GM11168 (cell line): ENCODE results near the gene TMEM151B.

Source experiments
- in situ Hi-C: fragments of 300-500 bp; cut with MboI; formaldehyde crosslinking; loops from one replicate; pipeline ENCODE4 v1.12.0; 2022; ENCODE audit warnings: low sequenced_read_pairs; ENCODE audit not compliant: unreplicated experiment

The TMEM151B gene

DNA sequence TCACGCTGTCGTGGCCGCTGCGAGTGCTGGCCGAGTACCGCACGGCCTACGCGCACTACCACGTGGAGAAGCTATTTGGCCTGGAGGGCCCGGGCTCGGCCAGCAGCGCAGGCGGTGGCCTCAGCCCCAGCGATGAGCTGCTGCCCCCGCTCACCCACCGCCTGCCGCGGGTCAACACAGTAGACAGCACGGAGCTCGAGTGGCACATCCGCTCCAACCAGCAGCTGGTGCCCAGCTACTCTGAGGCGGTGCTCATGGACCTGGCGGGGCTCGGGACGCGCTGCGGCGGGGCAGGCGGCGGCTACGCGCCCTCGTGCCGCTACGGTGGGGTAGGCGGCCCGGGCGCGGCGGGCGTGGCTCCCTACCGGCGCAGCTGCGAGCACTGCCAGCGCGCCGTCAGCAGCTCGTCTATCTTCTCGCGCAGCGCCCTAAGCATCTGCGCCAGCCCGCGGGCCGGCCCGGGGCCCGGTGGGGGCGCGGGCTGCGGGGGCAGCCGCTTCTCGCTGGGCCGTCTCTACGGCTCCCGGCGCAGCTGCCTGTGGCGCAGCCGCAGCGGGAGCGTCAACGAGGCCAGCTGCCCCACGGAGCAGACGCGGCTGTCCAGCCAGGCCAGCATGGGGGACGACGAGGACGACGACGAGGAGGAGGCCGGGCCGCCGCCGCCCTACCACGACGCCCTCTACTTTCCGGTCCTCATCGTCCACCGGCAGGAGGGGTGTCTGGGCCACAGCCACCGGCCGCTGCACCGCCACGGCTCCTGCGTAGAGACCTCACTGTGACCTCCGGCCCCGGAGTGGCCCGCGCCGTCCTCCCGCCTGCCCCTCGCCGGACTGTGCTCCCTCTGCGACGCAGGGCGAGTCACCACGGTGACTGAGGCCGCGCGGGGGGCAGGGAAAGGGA lies 5.7 kb downstream of the TMEM151B start:
- in situ Hi-C loops: no loop called here

DNA sequence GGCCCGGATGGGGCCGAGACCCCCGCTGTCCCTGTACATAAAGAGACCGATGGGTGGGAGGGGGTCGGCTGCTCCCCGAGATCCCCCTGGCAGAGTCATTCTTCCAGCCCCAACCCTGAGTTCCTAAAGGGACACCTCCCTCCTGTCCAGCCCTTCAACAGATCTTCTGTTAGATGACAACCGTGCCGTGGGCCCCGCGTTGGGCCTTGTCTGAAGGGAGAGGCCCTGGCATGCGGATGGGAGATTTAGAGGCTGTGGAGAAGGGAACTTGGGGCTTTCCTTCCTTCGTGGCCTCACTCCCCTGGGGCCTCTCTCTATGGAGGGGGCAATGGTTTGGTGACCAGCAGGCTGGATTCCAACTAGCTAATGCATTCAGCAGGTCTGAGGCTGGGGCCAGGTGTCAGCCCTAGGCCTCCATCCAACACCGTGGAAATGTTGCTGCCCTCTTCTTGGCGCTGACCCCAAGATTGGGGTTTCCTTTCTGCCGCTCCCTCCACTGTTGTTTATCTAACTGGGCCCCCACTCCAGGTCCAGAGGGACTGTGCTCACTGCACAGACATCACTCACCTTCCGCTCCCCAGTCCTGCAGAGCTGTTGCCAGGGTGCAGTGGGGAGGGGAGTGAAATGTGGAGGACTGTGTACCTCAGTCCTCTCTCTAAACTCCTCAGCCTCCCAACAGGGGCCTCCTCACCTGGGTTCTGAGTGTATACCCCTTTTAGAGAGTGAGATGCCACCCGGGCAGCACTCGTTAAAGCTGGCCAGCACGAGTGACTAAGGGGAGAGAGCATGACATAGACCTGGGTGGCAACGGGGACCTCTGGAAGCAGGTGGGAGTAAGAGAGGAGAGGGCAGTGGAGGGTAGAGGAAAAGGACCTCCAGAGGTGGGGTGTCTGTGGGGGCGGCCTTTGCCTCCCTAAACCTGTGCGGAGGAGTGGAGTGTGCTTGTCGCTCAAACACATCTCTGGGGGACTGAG lies 6.7 kb downstream of the TMEM151B start:
- in situ Hi-C loops: no loop called here

GRCh38 chr6:44277763-44278162 lies 7.5 kb downstream of the TMEM151B start:
- in situ Hi-C loops: no loop called here

DNA sequence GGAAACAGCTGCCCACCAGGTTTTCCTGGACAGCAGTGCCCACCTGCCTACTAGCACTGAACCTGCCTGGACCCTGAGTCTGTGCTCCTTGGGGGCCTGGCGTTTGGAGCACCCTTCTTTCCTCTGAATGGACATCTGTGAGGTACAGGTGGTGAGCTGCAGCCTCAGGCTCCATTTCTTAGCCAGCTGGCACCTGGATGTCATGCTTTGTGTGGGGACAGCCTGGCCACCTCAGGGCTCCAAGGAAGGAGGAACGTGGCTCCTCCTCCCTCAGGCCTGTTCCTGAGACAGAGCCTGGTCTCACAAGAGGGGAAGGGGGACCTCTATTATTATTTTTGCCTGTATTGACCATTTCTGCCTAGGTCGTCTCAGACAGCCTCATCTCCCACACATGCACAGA lies 8.1 kb downstream of the TMEM151B start:
- in situ Hi-C loops: no loop called here

- in situ Hi-C loops: no loop called here
These were observed 8.8 kb downstream of the TMEM151B start for GRCh38 chr6:44278774-44279697.

- in situ Hi-C loops: no loop called here
These were observed 13.9 kb downstream of the TMEM151B start for GRCh38 chr6:44284121-44284520.

DNA sequence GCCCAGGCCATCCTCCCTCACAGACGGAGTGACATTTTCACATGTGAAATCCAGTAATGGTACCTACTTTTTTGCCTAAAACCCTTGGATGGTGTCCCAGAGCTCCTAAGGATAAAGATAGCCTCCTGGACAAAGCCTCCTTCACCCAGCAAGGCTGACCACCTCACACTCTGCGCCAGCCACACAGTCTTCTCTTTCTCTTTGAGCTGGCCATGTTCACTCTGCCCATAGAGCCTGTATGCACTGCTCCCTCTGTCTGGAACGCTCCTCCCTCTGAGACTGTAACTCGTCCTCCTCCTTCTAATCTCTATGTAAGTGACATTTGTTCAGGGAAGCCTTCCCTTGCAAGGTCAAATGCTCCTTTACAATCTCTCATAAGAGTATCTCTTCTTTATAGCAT lies 14.6 kb downstream of the TMEM151B start:
- in situ Hi-C loops: no loop called here

DNA sequence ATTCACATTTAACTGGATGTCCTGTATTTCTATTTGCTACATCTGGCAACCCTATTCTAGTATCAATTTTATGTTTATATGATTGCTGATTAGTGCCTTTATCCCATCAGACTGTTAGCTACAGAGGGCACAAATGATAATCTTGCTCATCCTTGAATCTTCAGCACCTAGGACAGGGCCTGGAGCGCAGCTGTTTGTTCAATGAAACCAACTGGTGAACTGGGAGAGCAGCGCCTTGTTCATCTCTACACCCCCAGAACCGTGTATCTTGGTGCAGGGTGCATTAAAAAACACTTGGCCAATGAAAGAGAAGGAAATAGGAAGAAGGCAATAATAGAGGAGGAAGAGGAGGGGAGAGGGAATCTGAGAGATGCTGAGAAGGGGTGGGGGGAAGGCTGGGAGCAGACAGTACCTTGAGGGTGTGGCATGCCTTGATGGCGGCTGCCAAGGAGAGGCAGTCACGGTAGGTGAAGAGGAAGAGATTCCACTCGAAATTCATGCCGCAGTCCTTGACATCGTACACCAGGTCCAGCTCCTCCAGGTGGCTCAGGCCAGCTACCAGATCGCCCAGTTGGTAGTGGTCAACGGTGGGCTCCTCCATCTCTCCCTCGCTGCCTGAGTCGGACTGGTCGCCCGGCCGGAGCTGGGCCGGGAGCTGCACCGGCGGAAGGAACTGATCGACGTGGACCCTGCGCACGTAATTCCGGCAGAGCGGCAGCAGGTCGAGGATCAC lies 15.5 kb downstream of the TMEM151B start:
- in situ Hi-C loops: no loop called here

- in situ Hi-C loops: no loop called here
These were observed 16.0 kb downstream of the TMEM151B start for GRCh38 chr6:44286285-44286565.

DNA sequence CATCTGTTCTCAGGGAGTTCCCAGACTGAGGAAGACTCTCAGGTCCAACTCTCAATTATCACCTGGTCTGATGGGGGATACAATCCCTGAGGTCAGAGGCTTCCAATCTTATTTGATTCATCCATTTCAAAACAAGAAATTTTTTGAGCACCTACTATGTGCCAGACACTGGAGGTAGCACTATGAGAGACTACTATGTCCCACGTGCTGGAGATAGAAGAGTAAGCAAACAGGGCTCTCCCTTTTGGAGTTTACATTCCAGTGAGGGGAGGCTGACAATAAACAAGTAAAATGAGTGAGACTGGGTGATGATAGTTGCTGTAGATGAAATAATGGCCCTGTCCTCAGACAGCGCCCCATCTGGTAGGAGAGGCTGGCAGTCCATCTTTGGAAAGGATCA lies 16.5 kb downstream of the TMEM151B start:
- in situ Hi-C loops: no loop called here

GRCh38 chr6:44289726-44290260 lies 19.5 kb downstream of the TMEM151B start:
- in situ Hi-C loops: no loop called here

GRCh38 chr6:44291841-44292240 lies 21.6 kb downstream of the TMEM151B start:
- in situ Hi-C loops: no loop called here

- in situ Hi-C loops: no loop called here
These were observed 22.6 kb downstream of the TMEM151B start for GRCh38 chr6:44292661-44293365.

DNA sequence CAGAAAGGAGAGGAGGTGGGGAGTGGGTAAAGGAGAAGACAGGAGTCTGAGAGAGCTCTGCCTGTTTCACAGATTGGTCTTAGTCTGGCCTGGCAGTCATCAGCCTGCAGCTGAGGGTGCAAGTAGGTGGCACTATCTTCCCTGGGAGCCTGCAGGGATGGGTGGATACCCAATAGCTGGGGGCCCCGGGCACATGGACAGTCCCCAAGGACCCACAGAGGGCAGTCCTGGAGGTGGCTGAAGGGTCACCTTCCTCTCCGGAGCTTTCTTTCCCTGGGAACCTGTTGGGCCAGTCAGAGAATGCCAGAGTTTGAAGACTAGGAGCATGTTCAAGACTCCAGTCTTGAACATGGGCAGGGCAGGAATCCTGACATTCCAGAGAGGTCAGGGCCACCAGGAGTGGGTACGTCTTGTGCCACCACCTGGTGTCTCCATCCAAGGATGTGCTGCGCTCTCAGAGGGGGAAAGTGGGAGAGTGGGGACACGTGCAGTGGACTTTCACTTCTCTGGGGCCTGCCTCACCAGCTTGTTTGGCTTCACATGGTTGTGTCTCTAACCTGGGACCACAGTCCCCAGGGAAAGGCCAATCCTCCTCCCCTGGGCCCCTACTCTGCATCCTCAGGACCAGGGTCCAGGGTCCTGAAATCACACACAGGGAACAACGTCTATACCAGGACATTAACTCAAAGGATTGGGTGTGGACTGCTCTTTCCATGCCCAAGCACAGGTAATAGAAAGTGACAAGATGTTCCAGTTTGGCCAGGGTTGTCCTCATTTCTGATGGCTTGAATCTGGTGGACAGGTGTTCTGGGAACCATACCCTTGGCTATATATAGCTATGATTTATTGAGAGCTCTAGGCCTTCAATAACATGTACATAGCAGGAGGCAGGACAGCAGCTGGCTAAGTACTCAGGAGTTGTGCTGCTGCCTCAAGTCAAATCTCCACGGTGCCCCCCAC lies 24.9 kb downstream of the TMEM151B start:
- in situ Hi-C loops: no loop called here

- in situ Hi-C loops: no loop called here
These were observed 27.1 kb downstream of the TMEM151B start for GRCh38 chr6:44297063-44298038.

DNA sequence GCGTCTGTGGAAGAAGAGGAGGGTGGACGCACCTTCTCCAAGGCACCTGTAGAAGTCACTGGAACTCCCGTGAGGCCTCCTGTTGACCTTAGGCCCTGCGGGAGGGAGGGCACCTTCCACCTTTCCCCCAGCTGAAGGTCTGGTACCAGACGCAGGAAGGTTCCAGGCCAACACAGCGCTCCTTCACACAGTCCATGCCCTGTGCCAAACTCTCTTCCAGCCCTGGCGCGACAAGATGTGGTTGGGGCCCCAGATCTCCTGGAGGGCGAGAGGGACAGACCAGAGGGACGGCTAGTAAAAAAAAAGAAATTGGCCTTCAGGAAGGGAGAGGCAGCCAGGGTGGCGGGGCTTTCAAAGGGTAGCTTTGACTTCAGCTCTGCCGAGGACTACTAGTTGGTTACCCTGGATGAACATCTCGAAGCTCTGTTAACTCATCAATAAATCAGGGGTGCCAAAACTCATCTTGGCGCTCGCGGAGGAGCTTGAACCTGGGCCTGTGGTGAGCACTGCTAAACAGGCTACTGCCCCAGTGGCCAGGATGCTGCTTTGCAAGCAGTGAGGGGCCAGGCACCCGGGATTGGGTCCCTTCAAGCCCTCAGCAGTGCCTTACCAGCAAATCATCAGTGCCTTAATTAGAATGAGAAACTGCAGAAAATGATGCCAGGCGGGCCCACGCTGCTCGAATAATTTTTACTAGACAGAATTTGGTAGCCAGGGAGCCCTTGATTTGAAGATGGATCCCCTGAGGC lies 28.0 kb downstream of the TMEM151B start:
- in situ Hi-C loops: no loop called here
